ENCODE results near the gene CA10. TPM values are rescaled to one million over a fixed set of nuclear protein-coding genes. Genes with fewer than 3 reads are reported as not detected.

The CA10 gene
- total and polyA plus RNA-seq, 2 donors (not counting 1 experiment from before 2014, with no cell fraction given) = not detected

- peaks cover 8% of the 10 kb centered on the region for H3K27me3 Mint-ChIP-seq
- H3K4me2 ChIP-seq (replicated peaks; ENCODE audit: low read depth, low read length, poor library complexity, severe bottlenecking) = no peak overlapping the region
- intact Hi-C loops (cut with micrococcal nuclease) = no loop called here
- H3K36me3 ChIP-seq (replicated peaks in 1 of 2; ENCODE audit: control extremely low read depth in 1 of 2, control insufficient read depth in 1 of 2, extremely low read depth in 1 of 2, insufficient read depth in 2 of 2, low read length in 1 of 2) = no peaks in the 10 kb centered on the region
- no peak overlapping the region for H3K4me3 Mint-ChIP-seq
- no peak overlapping the region for H3K27ac ChIP-seq (ENCODE audit: low read length in 2 of 2)
- H3K4me3 ChIP-seq (ENCODE audit: control extremely low read depth in 1 of 5, extremely low read depth in 1 of 5, insufficient read depth in 1 of 5, low read depth in 2 of 5, low read length in 4 of 5) = no peak overlapping the region
- peaks cover 0 to 4% (median 0%) of the 10 kb centered on the region in 3 donors for H3K9me3 ChIP-seq (ENCODE audit: control extremely low read depth in 1 of 3, control insufficient read depth in 2 of 3, insufficient read depth in 1 of 3, low read length in 2 of 3)
- TF ChIP-seq, protein P1, sequence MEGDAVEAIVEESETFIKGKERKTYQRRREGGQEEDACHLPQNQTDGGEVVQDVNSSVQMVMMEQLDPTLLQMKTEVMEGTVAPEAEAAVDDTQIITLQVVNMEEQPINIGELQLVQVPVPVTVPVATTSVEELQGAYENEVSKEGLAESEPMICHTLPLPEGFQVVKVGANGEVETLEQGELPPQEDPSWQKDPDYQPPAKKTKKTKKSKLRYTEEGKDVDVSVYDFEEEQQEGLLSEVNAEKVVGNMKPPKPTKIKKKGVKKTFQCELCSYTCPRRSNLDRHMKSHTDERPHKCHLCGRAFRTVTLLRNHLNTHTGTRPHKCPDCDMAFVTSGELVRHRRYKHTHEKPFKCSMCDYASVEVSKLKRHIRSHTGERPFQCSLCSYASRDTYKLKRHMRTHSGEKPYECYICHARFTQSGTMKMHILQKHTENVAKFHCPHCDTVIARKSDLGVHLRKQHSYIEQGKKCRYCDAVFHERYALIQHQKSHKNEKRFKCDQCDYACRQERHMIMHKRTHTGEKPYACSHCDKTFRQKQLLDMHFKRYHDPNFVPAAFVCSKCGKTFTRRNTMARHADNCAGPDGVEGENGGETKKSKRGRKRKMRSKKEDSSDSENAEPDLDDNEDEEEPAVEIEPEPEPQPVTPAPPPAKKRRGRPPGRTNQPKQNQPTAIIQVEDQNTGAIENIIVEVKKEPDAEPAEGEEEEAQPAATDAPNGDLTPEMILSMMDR (IDR thresholded peaks at IDR 0.05) = no peak
- ATAC-seq (ENCODE audit: low read depth) (no peak), DNase-seq (no peak)
- no peaks in the 10 kb centered on the region for H4K20me1 ChIP-seq (ENCODE audit: control insufficient read depth, insufficient read depth, low read length, poor library complexity, severe bottlenecking)
- ChIA-PET CTCF (no interaction called here), POLR2A (no interaction called here)
- H3K9ac ChIP-seq (ENCODE audit: low read length) = no peak overlapping the region
- no peak overlapping the region for H2AFZ ChIP-seq (ENCODE audit: insufficient read depth, low read depth, low read length, poor library complexity, severe bottlenecking)
- no peaks in the 10 kb centered on the region for H3K79me2 ChIP-seq (ENCODE audit: control insufficient read depth, insufficient read depth, low read length)
- H3K9me3 Mint-ChIP-seq (ENCODE audit: insufficient read depth) = no peaks in the 10 kb centered on the region
- peaks cover 0 to 3% (median 0%) of the 10 kb centered on the region in 4 experiments for H3K27me3 ChIP-seq (replicated peaks in 1 of 4; ENCODE audit: control extremely low read depth in 1 of 4, control insufficient read depth in 3 of 4, insufficient read depth in 4 of 4, low read length in 3 of 4)
- no peak overlapping the region for H3K27ac Mint-ChIP-seq
- 68% methylated on average over 2 of the region's 3 CpGs for WGBS (ENCODE audit: insufficient coverage)
- H3K4me1 ChIP-seq (ENCODE audit: control insufficient read depth in 2 of 2, insufficient read depth in 2 of 2, low read length in 2 of 2) = no peaks in the 10 kb centered on the region
- no peaks in the 10 kb centered on the region for H3K4me1 Mint-ChIP-seq
Observed at GRCh38 chr17:51702963-51703360, 455.6 kb downstream of the CA10 start.

DNA sequence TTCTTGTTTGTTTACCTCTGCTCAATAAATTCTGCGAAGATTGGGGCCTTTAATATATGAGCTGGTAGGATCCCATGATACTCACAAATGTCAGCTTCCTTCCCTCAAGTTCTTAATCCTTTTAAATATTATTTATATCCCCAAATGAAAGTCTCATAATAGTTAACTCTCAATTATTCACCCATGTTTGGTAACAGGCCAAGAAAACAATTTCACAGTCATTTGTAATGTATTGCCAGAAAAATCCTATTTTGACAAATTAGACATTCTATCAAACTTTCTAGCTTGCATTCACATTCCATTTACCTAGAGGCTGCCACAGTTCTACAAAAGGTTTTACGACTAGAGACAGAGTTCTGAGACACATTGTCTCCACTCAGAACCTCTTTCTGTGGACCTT lies 457.0 kb downstream of the CA10 start:
- Mint-ChIP-seq H3K9me3 (ENCODE audit: insufficient read depth) (no peaks in the 10 kb centered on the region), H3K27me3 (peaks cover 3% of the 10 kb centered on the region), H3K4me1 (no peaks in the 10 kb centered on the region), H3K27ac (no peak overlapping the region), H3K4me3 (no peak overlapping the region)
- WGBS (ENCODE audit: insufficient coverage) = 92% methylated on average over 1 of the region's 2 CpGs
- intact Hi-C loops (cut with micrococcal nuclease) = no loop called here
- no peaks in the 10 kb centered on the region for H4K20me1 ChIP-seq (ENCODE audit: control insufficient read depth, insufficient read depth, low read length, poor library complexity, severe bottlenecking)
- no peaks in the 10 kb centered on the region for H3K27me3 ChIP-seq (replicated peaks in 1 of 4; ENCODE audit: control extremely low read depth in 1 of 4, control insufficient read depth in 3 of 4, insufficient read depth in 4 of 4, low read length in 3 of 4)
- no peak overlapping the region for H2AFZ ChIP-seq (ENCODE audit: insufficient read depth, low read depth, low read length, poor library complexity, severe bottlenecking)
- CTCF ChIA-PET = no interaction called here
- POLR2A ChIA-PET = no interaction called here
- H3K9me3 ChIP-seq (ENCODE audit: control extremely low read depth in 1 of 3, control insufficient read depth in 2 of 3, insufficient read depth in 1 of 3, low read length in 2 of 3) = peaks cover 0 to 6% (median 0%) of the 10 kb centered on the region in 3 donors
- no peaks in the 10 kb centered on the region for H3K79me2 ChIP-seq (ENCODE audit: control insufficient read depth, insufficient read depth, low read length)
- ATAC-seq (ENCODE audit: low read depth) (no peak), DNase-seq (no peak)
- H3K27ac ChIP-seq (ENCODE audit: low read length in 2 of 2) = no peak overlapping the region
- no peak overlapping the region for H3K4me2 ChIP-seq (replicated peaks; ENCODE audit: low read depth, low read length, poor library complexity, severe bottlenecking)
- no peaks in the 10 kb centered on the region for H3K36me3 ChIP-seq (replicated peaks in 1 of 2; ENCODE audit: control extremely low read depth in 1 of 2, control insufficient read depth in 1 of 2, extremely low read depth in 1 of 2, insufficient read depth in 2 of 2, low read length in 1 of 2)
- no peak overlapping the region for H3K4me3 ChIP-seq (ENCODE audit: control extremely low read depth in 1 of 5, extremely low read depth in 1 of 5, insufficient read depth in 1 of 5, low read depth in 2 of 5, low read length in 4 of 5)
- no peaks in the 10 kb centered on the region for H3K4me1 ChIP-seq (ENCODE audit: control insufficient read depth in 2 of 2, insufficient read depth in 2 of 2, low read length in 2 of 2)
- TF ChIP-seq, protein P1 (IDR thresholded peaks at IDR 0.05) = no peak
- no peak overlapping the region for H3K9ac ChIP-seq (ENCODE audit: low read length)
